ENCODE results near the gene TCF25.
"Not testable (repeated sequence)": the region's sequence is repeated elsewhere in the genome, so short reads cannot be mapped to it uniquely, and the experiment has no call there.

The TCF25 gene

GRCh38 chr16:89921702-89922476, 48.5 kb downstream of the TCF25 start:
- peak; percentile 97 for DNase-seq

GRCh38 chr16:89922477-89922883, 49.1 kb downstream of the TCF25 start:
- peak; percentile 87 for DNase-seq

GRCh38 chr16:89922884-89923639, 49.7 kb downstream of the TCF25 start, which contains the start of gene TUBB3:
Gene TUBB3, plus strand, starts transcription at chr16:89923342. Its CDS starts 60 bp downstream, at chr16:89923402.
- DNase-seq = peak; percentile 74

- no peak for DNase-seq
Observed at GRCh38 chr16:89923640-89924296, 50.4 kb downstream of the TCF25 start.

GRCh38 chr16:89924297-89924924, 51.0 kb downstream of the TCF25 start:
- no peak for DNase-seq

DNA sequence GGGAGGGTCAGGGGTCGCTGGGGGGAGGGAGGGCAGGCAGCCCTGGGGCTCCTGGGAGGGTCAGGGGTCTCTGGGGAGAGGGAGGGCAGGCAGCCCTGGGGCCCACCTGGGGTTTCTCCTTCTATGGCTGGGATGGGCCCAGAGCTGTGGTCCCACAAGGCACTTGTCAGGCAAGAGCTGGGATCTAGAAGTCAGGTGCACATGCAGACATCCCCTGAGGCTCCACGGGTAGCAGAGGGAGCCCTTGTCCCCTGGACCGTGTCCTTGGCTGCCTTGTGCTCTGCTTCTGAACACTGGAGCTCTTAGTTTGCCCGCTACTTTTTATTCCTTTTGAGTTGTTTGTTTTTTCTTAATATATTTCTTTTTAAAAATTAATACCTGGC, 51.5 kb downstream of the TCF25 start:
- no peak for DNase-seq

GRCh38 chr16:89925596-89926079, 52.2 kb downstream of the TCF25 start:
- DNase-seq = no peak

DNA sequence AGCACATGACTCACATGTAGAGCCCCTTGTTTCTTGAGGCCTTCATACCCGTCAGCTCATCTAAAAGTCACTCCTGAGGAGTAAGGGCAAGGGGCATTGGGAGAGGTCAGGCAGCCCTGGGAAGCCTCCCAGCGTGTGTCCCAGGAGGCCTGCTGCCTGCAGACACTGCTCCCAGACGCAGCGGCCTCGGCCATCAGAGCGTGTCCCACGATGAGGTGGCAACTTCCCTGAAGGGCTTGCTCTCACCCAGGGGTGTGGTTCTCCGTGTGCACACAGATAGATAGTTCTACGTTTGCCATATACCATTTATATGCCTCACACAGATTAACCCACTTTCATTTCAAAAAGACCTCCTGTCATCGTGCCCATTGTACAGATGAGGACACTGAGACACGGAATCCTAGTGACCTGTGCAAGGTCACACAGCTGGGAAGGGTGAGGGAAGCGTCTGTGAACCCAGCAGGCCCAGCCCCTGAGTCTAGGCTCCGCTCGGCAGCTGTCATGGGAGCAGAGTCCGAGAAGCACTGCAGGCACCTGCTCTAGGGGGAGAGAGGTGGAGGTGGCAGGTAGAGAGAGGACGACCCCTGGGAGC, 58.0 kb downstream of the TCF25 start:
- no peak for DNase-seq

- DNase-seq = no peak
Observed at GRCh38 chr16:89931964-89932363, 58.6 kb downstream of the TCF25 start.

DNA sequence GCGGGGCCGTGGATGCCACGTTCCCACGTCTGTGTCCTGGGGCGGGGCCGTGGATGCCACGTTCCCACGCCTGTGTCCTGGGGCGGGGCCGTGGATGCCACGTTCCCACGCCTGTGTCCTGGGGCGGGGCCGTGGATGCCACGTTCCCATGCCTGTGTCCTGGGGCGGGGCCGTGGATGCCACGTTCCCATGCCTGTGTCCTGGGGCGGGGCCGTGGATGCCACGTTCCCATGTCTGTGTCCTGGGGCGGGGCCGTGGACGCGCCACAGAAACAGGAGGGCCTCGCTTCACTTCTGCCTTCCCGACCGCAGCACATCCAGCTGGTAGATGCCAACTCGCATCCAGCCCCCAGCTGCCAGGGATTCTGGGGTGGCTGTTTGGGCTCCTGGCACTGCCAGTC, 60.6 kb downstream of the TCF25 start:
- not testable (repeated sequence) for DNase-seq

DNA sequence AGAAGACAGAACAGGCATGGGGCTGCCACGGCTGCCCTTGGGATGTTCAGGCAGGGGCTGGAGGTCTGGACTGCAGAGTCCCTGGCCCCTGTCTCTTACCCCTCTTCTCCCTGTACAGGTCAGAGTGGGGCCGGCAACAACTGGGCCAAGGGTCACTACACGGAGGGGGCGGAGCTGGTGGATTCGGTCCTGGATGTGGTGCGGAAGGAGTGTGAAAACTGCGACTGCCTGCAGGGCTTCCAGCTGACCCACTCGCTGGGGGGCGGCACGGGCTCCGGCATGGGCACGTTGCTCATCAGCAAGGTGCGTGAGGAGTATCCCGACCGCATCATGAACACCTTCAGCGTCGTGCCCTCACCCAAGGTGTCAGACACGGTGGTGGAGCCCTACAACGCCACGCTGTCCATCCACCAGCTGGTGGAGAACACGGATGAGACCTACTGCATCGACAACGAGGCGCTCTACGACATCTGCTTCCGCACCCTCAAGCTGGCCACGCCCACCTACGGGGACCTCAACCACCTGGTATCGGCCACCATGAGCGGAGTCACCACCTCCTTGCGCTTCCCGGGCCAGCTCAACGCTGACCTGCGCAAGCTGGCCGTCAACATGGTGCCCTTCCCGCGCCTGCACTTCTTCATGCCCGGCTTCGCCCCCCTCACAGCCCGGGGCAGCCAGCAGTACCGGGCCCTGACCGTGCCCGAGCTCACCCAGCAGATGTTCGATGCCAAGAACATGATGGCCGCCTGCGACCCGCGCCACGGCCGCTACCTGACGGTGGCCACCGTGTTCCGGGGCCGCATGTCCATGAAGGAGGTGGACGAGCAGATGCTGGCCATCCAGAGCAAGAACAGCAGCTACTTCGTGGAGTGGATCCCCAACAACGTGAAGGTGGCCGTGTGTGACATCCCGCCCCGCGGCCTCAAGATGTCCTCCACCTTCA, 61.5 kb downstream of the TCF25 start:
- no peak for DNase-seq

GRCh38 chr16:89935620-89936019, 62.2 kb downstream of the TCF25 start:
- not testable (repeated sequence) for DNase-seq

DNA sequence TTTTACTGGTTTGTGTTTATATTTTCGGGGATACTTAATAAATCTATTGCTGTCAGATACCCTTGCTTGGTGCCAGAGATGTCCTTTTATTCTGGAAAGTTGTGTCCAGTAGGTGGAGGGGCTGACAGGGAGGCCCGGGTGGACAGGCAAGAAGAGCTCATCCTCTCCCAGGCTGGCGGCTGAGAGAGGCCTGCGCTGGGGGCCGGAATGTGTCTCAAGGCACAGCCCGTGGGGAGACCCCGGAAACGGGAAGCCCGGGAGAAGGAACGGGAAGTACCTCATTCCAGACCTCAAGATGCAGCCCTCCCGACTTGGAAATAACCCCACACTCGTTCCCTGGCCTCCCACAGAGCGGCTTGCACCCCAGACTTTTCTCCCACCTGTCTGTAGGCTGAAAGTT, 62.6 kb downstream of the TCF25 start:
- no peak for DNase-seq

GRCh38 chr16:89936508-89936907, 63.1 kb downstream of the TCF25 start:
- DNase-seq = no peak

GRCh38 chr16:89936981-89937380, 63.6 kb downstream of the TCF25 start:
- DNase-seq = no peak

- no peak for DNase-seq
Observed at GRCh38 chr16:89938175-89938885, 64.9 kb downstream of the TCF25 start.

DNA sequence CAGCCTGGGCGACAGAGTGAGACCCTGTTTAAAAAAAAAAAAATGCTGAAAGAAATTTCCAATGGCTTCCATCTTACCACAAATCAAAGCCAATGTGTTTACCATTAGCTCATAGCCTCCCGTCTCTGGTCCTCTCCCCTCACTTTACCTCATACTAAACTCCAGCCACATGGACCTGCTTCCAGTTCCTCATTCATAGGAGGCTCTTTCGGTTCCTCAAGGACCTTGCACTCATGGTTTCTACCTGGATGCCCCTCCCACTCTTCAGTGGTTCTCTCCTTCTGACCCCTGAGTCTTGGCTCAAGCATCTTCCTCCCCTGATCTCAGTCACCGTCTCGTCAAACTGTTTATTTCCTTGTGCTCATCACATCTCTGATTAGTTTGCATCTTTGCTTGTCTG, 71.4 kb downstream of the TCF25 start:
- DNase-seq = no peak

- no peak for DNase-seq
Observed at GRCh38 chr16:89945654-89946053, 72.3 kb downstream of the TCF25 start.

DNA sequence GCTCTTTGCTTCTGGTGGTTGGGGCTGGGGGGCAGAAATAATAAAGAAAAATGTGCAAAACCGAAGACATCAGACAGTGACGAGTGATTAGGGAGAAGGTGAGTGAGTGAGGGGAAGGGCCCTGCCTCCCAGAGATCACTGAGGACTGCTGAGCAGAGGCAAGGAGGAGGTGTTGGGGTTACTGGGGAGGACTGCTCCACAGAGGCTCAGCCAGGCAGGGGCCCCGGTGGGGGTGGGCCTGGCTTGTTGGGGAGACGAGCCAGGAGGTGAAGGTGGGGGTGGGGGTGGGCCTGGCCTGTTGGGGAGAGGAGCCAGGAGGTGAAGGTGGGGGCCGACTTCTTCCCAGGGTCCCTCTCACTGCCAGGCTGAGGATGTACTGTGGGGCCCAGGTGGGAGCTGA, 73.1 kb downstream of the TCF25 start:
- DNase-seq = no peak

- DNase-seq = no peak
Observed at GRCh38 chr16:89949121-89949742, 75.8 kb downstream of the TCF25 start.

Data from NCI-H226 (cell line).